ENCODE data around the gene HK3. TPM values are rescaled to one million over a fixed set of nuclear protein-coding genes. Genes with fewer than 3 reads are reported as not detected.

HK3 gene
- total RNA-seq, 1 donor from 2014 or later, result not detected

DNA sequence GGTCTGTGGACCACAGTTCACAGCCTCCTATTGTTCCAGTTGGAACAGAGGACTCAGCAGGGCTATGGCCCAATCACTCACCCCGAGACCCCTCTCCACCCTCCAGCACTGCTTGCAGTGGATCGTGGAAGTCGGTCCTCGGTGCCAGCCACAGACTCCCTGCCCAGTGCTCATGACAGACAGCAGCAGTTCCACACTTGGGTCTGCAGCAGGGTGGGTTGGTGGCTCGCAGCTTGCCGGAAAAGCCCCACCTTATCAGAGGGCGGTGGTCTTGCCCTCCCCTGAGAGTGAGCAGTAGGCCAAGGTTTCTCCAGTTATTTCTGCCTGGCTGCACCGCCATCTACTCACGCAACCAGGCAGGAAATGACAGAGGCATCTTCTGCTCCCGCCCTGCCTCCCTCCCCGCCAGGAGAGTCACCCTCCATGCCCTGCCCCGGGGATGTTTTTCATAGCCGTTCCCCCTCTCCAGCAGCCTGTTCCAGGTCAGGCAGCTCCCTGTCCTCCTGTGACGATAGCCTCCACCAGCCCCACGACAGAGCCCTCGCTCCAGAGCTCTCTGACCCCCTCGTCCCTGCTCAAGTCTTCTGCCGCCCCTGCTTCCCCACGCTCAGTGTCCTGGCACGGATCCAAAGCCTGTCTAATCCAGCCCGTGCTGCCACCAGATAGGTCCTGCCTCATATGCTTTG, 54.3 kb downstream of the HK3 start:
- no peaks in the 10 kb centered on the region for H3K9me3 Mint-ChIP-seq (ENCODE audit: low read depth)

DNA sequence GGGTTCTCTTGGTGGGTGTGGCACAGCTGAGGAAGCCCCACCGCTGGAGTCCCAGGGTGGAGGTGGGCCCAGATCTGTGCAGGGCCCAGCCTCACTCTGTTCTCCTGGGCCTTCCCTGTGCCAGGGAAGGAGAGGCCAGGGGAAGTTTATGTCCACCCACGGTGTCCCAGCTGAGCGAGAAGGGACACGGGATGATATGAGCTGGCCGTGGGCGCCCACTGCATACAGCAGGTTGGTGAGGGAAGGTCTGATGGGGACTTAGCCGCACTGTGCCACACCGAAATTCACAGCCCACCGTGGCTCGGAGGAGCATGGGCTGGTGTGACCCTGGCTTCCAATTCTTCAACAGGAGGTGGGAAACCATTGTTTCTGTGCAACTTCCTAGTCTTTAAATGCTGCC, 54.9 kb downstream of the HK3 start:
- Mint-ChIP-seq H3K9me3 (ENCODE audit: low read depth) (no peaks in the 10 kb centered on the region), H3K4me1 (ENCODE audit: low read depth) (peaks cover 4% of the 10 kb centered on the region), H3K27me3 (ENCODE audit: low read depth) (peaks cover 26% of the 10 kb centered on the region), H3K36me3 (ENCODE audit: low read depth) (no peaks in the 10 kb centered on the region), H3K4me3 (ENCODE audit: unreplicated experiment) (no peak overlapping the region), H3K27ac (ENCODE audit: unreplicated experiment) (no peak overlapping the region)
- DNase-seq (ENCODE audit: low spot score), result no peak
- TF ChIP-seq, protein P1, sequence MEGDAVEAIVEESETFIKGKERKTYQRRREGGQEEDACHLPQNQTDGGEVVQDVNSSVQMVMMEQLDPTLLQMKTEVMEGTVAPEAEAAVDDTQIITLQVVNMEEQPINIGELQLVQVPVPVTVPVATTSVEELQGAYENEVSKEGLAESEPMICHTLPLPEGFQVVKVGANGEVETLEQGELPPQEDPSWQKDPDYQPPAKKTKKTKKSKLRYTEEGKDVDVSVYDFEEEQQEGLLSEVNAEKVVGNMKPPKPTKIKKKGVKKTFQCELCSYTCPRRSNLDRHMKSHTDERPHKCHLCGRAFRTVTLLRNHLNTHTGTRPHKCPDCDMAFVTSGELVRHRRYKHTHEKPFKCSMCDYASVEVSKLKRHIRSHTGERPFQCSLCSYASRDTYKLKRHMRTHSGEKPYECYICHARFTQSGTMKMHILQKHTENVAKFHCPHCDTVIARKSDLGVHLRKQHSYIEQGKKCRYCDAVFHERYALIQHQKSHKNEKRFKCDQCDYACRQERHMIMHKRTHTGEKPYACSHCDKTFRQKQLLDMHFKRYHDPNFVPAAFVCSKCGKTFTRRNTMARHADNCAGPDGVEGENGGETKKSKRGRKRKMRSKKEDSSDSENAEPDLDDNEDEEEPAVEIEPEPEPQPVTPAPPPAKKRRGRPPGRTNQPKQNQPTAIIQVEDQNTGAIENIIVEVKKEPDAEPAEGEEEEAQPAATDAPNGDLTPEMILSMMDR (IDR thresholded peaks at IDR 0.05), result no peak

More for the DNA sequence above, 54.3 kb downstream of the HK3 start:
- Mint-ChIP-seq H3K4me3 (ENCODE audit: unreplicated experiment) (peak overlapping the region; percentile 40), H3K36me3 (ENCODE audit: low read depth) (no peaks in the 10 kb centered on the region), H3K27me3 (ENCODE audit: low read depth) (peaks cover 28% of the 10 kb centered on the region), H3K4me1 (ENCODE audit: low read depth) (peaks cover 4% of the 10 kb centered on the region), H3K27ac (ENCODE audit: unreplicated experiment) (peak overlapping the region; percentile 57)
- TF ChIP-seq, protein P1 (IDR thresholded peaks at IDR 0.05), result no peak
- DNase-seq (ENCODE audit: low spot score), result no peak

DNA sequence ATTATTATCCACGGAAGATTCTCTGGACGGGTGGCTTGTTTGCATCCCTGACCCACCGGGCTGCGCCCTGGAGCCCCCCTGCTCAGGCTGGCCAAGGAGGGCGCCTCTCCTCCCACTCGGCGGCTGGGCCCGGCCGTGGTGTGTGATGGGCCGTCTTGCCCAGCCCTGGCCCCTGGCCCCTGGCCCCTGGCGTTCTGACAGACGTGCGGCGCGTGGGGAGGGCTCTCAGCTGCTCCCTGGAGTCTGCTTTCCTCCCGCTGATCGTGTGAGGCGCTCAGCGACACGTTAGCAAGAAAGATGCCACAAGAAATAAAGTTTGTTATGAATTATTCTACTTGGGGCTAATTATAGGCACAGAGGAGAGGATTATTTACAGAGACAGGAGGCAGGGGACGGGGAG, 55.5 kb downstream of the HK3 start:
- Mint-ChIP-seq H3K4me1 (ENCODE audit: low read depth) (peaks cover 4% of the 10 kb centered on the region), H3K27me3 (ENCODE audit: low read depth) (peaks cover 30% of the 10 kb centered on the region), H3K27ac (ENCODE audit: unreplicated experiment) (no peak overlapping the region), H3K36me3 (ENCODE audit: low read depth) (no peaks in the 10 kb centered on the region), H3K9me3 (ENCODE audit: low read depth) (no peaks in the 10 kb centered on the region), H3K4me3 (ENCODE audit: unreplicated experiment) (no peak overlapping the region)
- no peak for DNase-seq (ENCODE audit: low spot score)
- TF ChIP-seq, protein P1 (IDR thresholded peaks at IDR 0.05), result no peak

DNA sequence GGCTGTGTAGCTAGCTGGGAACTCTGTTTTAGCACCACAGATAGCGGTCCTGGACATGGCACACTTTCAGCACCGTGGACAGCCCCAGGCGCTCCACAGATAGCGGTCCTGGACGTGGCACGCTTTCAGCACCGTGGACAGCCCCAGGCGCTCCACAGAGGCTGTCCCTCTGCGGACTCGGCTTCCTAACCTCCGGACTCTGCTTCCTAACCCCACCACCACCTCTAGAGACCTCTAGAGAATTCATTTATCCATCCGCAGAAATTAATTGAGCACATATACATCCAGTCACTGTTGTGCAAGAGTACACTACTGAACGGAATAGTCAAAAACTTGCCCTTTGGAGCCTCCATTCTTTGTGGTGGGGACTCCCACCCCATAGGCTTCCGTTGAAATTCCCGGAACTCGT, 61.4 kb downstream of the HK3 start:
- Mint-ChIP-seq H3K27ac (ENCODE audit: unreplicated experiment) (no peak overlapping the region), H3K4me1 (ENCODE audit: low read depth) (no peaks in the 10 kb centered on the region), H3K9me3 (ENCODE audit: low read depth) (no peaks in the 10 kb centered on the region), H3K4me3 (ENCODE audit: unreplicated experiment) (no peak overlapping the region), H3K36me3 (ENCODE audit: low read depth) (no peaks in the 10 kb centered on the region), H3K27me3 (ENCODE audit: low read depth) (peaks cover 47% of the 10 kb centered on the region)
- DNase-seq (ENCODE audit: low spot score), result no peak
- TF ChIP-seq, protein P1 (IDR thresholded peaks at IDR 0.05), result no peak

DNA sequence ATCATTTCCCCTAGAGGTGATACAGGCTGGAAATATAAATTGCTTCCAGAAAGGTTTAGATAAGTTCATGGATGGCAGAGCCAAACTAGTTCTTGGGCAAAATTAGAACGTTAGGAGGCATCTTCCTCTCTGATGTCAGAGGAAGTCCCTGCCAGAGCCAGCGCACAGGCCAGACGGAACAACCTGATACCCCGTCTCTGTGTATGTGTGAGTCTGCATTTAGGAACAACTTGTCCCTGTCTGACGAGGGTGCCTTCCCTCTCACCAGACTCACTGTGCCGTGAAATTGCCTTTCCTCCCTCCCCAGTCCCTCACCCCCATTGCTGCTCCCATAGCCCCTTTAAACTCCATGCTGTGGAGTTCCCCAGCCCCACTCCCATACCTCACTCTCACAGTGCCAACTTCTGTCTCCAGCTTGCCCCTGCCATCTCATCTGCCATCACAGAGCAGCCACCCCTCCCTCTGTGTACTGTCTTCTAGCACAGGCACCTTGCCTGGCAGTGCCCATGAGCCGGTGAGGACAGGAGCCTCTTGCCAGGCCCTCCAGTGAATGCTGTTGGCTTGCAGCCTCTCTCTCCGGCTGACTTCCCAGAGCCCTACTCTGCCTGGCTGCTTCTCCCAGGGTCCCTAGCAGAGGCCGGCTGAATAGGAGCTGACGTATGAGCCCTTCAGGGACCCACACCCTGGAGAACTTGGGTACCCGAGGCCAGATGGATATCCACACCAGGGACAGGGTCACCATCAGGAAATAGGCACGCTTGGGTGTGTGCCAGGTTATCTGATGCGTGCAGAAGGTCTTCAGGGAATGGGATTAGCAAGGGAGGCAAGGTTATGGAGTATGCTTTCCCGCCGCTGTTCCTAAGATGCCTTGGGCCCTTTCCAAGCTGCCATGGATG, 62.1 kb downstream of the HK3 start:
- no peaks in the 10 kb centered on the region for H3K4me1 Mint-ChIP-seq (ENCODE audit: low read depth)
- H3K27me3 Mint-ChIP-seq (ENCODE audit: low read depth), result peaks cover 52% of the 10 kb centered on the region
- no peaks in the 10 kb centered on the region for H3K36me3 Mint-ChIP-seq (ENCODE audit: low read depth)
- DNase-seq (ENCODE audit: low spot score), result no peak
- H3K4me3 Mint-ChIP-seq (ENCODE audit: unreplicated experiment), result no peak overlapping the region
- no peaks in the 10 kb centered on the region for H3K9me3 Mint-ChIP-seq (ENCODE audit: low read depth)
- TF ChIP-seq, protein P1 (IDR thresholded peaks at IDR 0.05), result no peak
- H3K27ac Mint-ChIP-seq (ENCODE audit: unreplicated experiment), result no peak overlapping the region

Measured in chondrocyte (in vitro differentiated cells).